Measurements from ENCODE around the gene CRTC1.
"Not testable (repeated sequence)": the region's sequence is repeated elsewhere in the genome, so short reads cannot be mapped to it uniquely, and the experiment has no call there.

Gene CRTC1

DNA sequence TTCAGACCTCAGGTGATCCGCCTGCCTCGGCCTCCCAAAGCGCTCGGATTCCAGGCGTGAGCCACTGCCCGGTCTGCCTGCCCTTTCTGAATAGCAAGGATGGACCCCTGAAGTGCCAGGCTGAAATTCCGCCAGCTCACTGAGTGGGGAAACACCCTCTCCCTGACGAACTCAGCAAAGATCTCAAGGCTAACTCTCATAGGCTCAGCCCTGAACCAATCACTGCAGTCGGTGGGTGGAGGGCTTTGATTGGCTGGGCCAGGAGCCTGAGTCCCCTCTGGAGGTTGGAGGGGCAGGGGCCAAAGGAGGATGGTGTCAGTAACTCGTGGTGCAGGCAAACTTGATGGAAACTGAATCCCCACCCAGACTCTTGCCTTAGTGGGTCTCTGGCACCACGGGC lies 118.9 kb downstream of the CRTC1 start:
- DNase-seq (ENCODE audit: low spot score): peak; percentile 88

DNA sequence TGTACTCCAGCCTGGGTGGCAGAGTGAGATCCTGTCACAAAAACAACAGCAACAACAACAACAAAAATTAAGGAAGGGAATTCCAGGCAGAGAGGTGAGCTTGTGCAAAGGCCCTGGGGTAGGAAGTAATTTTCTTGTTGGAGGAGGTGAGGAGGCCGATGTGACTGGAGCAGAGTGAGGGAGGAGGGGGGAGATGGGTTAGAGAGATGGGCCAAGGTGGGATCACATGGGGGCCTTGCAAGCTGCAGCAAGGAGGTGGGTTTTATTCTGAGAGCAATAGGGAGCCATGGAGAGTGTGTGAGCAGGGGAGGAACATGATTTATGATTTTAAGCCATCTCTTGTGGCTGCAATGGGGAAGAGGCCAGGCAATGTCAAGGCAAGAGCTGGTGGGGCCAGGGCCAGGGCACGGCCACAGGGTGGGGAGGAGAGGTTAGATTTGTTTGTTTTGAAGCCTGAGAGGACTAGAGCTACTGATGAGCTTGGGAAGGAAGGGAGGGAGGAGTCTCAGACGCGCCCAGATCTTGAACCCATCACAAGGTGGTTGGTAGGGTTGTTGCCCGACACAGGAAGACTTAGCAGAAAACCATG lies 120.2 kb downstream of the CRTC1 start:
- no peak for DNase-seq (ENCODE audit: low spot score)

DNA sequence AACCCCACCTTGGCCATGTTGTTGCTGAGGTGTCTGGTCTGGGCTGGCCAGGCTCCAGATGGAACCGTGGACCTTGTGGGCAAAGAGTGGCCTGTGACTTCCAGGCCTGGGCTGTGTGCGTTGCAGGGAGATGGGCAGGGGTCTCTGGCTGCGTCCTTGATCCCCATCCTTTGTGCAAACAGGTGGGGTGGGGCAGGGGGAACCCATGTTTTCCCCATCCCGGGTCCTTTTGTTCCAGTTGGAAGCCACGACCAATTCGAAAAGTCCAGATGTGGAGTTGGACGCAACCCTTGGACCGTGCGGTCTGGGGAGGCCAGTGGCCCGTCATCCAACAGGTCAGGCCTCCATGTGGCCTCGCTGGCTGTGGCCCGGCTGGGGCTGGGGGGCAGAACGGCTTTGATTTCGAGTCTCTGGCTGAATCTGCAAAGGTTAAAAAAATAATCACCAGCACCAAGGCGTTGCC lies 120.7 kb downstream of the CRTC1 start:
- no peak for DNase-seq (ENCODE audit: low spot score)

DNA sequence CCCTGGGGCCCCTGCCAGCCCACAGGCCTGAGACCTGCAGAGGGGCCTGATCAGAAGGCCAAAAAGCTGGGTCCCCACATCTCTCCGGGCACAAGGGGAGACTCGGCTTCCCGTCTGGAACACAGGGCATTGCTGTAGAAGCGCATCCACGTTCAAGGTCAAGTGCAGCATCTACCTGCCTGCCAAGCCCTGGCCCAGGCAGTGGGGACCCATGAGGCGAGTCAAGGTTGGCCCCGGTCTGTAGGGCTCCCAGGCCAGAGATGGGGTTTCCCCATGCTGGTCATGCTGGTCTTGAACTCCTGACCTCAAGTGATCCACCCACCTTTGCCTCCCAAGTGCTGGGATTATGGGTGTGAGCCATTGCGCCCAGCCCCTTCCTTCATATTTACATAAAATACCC lies 121.2 kb downstream of the CRTC1 start:
- DNase-seq (ENCODE audit: low spot score): no peak

DNA sequence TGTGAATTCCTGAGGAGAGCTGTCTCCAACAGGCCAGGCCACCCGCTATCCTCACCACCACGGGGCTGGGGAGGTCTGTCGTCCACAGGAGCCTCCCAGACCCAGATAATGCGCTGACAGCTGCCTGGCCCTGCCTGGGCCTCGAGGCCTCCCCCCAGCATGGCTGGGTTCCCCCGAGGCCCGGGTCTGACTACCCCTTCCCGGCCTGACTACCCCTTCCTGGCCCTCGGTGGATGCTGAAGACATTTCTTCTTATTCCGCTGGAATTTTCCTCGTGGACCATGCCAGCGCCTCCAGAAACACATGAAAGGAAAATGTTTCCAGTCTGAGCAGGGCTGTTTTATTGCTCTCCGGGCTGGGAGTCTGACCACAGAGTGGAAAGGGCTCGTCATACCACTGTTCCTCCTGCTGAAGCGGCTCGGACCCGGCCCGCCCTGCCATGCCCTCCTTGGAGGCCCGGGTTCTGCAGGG lies 124.4 kb downstream of the CRTC1 start:
- no peak for DNase-seq (ENCODE audit: low spot score)

DNA sequence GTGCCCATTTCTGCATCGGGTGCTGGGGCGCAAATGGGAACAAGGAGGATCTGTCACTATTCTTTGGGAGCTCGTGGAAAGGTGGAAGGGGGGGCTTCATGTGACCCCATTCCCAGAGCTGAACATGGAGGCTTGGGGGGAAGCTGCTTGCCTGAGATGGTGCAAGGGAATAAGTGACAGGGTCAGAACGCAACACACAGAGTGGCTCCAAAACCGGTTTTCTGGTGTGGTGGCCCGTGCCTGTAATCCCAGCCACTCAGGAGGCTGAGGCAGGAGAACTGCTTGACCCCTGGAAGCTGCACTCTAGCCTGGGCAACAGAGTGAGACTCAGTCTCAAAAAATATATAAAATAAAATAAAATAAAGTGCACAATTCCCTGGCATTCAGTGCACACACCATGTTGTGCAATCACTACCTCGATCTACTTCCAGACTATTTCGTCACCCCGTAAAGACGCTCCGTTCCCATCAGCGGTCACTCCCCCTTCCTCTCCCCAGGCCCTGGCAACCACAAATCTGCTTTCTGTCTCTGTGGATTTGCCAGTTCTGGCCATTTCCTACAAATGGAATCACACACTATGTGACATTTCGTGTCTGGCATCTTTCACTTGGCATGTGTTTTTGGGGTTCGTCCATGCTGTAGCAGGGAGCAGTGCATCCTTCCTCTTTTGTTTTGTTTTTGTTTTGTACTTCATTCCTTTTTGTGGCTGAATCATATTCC lies 125.8 kb downstream of the CRTC1 start:
- DNase-seq (ENCODE audit: low spot score): no peak

DNA sequence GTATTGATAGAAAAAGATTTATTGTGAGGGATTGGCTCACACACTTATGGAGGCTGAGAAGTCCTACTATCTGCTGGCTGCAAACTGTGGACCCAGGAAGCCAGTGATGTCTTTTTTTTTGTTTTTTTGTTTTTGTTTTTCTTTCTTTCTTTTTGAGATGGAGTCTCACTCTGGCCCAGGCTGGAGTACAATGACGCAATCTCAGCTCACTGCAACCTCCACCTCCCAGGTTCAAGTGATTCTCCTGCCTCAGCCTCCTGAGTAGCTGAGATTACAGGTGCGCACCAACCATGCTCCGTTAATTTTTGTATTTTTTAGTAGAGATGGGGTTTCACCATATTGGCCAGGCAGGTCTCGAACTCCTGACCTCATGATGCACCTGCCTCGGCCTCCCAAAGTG lies 128.2 kb downstream of the CRTC1 start:
- not testable (repeated sequence) for DNase-seq (ENCODE audit: low spot score)

DNA sequence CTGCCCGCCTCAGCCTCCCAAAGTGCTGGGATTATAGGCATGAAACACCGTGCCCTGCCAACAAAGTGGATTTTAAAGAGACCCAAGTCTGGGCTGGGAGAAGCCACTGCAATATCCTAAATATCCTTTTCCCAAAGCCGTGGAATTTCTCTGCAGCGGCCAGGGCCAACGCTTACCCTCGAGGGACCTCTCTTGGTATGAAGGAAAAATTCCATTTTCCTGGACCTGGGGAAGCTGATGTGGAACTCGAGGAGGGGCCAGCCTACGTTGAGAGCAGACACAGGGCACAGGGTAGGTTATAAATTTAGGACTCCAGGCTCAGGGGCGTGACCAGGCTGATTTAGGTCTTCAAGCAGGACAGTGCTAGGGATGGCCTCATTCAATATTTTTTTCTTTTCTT lies 130.6 kb downstream of the CRTC1 start:
- DNase-seq (ENCODE audit: low spot score): no peak

DNA sequence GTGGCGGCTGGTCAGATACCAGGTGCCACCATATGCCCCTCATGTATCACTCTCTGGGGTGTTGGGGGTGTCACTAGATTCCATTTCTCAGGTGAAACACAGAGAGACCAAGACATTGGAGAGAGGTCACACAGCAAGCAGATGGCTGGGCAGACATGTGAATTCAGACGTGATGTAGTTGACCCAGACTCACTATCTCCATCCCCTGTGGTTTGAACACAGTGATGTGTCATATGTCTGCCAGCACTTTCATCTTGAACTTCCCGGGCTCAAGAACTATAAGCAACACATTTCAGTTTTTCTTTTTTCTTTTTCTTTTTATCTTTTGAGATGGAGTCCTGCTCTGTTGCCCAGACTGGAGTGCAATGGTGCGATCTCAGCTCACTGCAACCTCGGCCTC lies 132.2 kb downstream of the CRTC1 start:
- DNase-seq (ENCODE audit: low spot score): no peak

DNA sequence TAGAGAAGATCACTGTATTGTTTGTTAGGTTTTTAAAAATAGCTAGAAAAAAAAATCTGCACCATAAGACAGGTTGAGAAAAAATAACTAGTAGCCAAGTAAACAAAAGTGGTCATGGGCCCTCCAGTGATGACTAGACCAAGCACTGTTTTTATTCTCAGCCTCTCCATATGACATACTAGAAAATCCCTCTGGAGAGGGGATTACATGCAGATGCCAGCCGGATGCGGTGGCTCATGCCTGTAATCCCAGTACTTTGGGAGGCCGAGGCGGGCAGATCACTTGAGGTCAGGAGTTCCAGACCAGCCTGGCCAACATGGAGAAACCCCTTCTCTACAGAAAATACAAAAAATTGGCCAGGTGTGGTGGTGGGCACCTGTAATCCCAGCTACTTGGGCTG lies 133.2 kb downstream of the CRTC1 start:
- not testable (repeated sequence) for DNase-seq (ENCODE audit: low spot score)

DNA sequence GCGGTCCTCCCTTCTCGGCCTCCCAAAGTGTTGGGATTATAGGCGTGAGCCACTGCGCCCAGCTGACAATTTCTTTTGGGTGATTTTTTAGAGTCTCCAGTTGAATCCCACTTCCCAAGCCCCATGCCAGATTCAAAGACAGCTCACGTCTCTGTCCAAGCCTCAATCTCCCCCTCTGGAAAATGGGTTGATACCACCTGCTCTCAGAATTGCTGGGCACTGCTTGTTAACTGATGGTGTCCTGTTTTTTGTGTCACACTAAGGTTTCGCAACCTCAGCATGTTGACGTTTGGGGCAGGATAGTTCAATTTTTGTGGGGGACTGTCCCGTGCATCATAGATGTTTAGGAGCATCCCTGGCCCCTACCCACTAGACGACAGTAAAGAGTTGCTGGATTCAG lies 134.1 kb downstream of the CRTC1 start:
- no peak for DNase-seq (ENCODE audit: low spot score)

DNA sequence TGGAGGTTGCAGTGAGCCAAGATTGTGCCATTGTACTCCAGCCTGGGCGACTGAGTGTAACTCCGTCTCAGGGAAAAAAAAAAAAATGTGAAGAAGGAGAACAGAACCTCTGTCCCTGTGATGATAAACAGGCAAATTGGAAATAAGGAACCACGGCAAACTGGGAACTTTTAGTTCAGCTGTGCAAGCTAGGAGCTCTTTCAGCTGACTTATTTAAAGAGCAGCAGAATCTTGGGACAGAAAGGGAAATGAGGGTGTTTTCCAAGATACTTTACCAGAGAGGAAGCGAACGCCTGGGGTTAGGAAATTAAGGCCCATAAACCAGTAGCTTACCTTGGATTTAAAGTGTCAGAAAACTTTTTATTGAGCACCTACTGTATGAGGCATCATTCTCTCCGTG lies 145.3 kb downstream of the CRTC1 start:
- no peak for DNase-seq (ENCODE audit: low spot score)

DNA sequence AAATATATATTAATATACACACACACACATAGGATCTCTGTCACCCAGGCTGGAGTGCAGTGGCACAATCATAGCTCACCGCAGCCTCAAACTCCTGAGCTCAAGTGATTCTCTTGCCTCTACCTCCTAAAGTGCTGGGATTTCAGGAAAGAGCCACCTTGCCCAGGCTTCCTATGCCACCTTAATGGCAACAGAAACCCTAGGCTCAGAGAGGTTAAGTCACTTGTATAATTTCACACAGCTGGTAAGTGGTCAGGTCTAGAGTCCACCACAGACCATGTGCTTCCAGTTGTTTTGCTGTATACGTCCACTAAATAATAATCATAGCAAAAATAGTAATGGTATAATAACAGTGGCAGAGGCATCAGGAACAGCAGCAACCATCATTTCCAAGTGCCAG lies 147.0 kb downstream of the CRTC1 start:
- no peak for DNase-seq (ENCODE audit: low spot score)

DNA sequence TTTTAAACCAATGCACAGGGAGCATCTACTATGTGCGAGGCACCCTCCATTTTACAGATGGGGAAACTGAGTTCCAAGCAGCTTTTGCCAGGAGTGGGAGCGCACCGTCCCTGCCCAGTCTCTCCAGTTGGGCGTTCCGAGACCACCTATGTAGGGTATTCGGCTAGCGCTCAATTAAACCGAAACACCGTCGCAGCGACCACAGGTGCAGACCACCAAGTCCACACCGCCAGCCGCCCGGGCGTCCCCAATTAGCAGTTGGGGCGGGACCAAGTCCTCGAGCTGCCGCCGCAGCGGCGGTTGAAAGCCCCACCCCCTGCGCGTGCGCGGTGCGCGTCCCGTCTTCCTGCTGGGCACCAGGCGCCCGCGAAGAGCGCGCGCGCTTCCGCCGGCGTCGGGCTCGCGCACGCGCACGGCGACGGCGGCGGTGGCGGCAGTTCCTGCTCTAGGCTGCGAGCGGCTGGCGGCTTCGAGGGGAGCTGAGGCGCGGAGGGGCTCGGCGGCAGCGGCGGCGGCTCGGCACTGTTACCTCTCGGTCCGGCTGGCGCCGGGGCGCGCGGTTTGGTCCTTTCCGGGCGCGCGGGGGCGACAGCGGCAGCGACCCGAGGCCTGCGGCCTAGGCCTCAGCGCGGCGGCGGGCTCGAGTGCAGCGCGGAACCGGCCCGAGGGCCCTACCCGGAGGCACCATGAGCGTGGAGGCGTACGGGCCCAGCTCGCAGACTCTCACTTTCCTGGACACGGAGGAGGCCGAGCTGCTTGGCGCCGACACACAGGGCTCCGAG lies 148.2 kb downstream of the CRTC1 start, which contains the start of gene UPF1:
UPF1 (plus strand) TSS at position 436 of the 782 bp plus-strand sequence; CDS start at position 687, 251 bp downstream.
- DNase-seq (ENCODE audit: low spot score): peak; percentile 98

All from iPS-NIHi11 (cell line).